WTC11 (cell line): ENCODE measurements around the gene ESRRG. TPM values are rescaled to one million over a fixed set of nuclear protein-coding genes. Genes with fewer than 3 reads are reported as not detected.

ENCODE experiments used
- ATAC-seq: fragments of 200-7000 bp; cut with Tn5 transposase; 2 replicates; pipeline ENCODE4 v1.10.0; 2021; ENCODE audit warnings: mild to moderate bottlenecking, moderate library complexity
- CTCF ChIA-PET: fragments of 300-600 bp; sonication (Branson Sonifier 250); formaldehyde crosslinking; loops from one replicate; lab custom pipeline; 2021; ENCODE audit warnings: antibody characterized with exemption; lab: Charles Lee
- POLR2A ChIA-PET: fragments of 350-600 bp; sonication (Branson Sonifier 250); formaldehyde crosslinking; loops from one replicate; lab custom pipeline; 2021; ENCODE audit warnings: antibody characterized with exemption; lab: Charles Lee
- DNase-seq: peaks from one replicate; pipeline ENCODE4 v3.0.0; 2021; ENCODE audit warnings: low spot score
- H3K27ac Mint-ChIP-seq: 2 replicates; pipeline ENCODE4 v1.8.0; 2021; ENCODE audit warnings: mixed read lengths
- H3K27me3 Mint-ChIP-seq: 2 replicates; pipeline ENCODE4 v1.8.0; 2021; ENCODE audit warnings: low read depth, mild to moderate bottlenecking, moderate library complexity, mixed read lengths
- H3K36me3 Mint-ChIP-seq: 2 replicates; pipeline ENCODE4 v1.8.0; 2021; ENCODE audit warnings: mixed read lengths
- H3K4me1 Mint-ChIP-seq: 2 replicates; pipeline ENCODE4 v1.8.0; 2022; ENCODE audit warnings: mixed read lengths
- H3K4me3 Mint-ChIP-seq: 2 replicates; pipeline ENCODE4 v1.8.0; 2021; ENCODE audit warnings: mild to moderate bottlenecking, moderate library complexity, mixed read lengths
- H3K9me3 Mint-ChIP-seq: 2 replicates; pipeline ENCODE4 v1.8.0; 2021; ENCODE audit warnings: mixed read lengths
- ARID4B ChIP-seq: sonication (generic); formaldehyde crosslinking; IDR thresholded peaks from 2 replicates; pipeline ENCODE4 v1.8.0; 2023; ENCODE audit warnings: missing genetic modification reagents, mild to moderate bottlenecking, borderline replicate concordance
- ATF2 ChIP-seq: sonication (generic); formaldehyde crosslinking; IDR thresholded peaks from 2 replicates; pipeline ENCODE4 v1.8.1; 2022; ENCODE audit warnings: low read depth, missing genetic modification reagents, borderline replicate concordance
- ATF6 ChIP-seq: sonication (generic); formaldehyde crosslinking; IDR thresholded peaks from 2 replicates; pipeline ENCODE4 v1.8.1; 2023; ENCODE audit warnings: mild to moderate bottlenecking, missing genetic modification reagents
- E2F1 ChIP-seq: sonication (generic); formaldehyde crosslinking; IDR thresholded peaks from 2 replicates; pipeline ENCODE4 v1.8.0; 2022; ENCODE audit warnings: mild to moderate bottlenecking, missing genetic modification reagents
- FOXP1 ChIP-seq: sonication (generic); formaldehyde crosslinking; IDR thresholded peaks from 2 replicates; pipeline ENCODE4 v1.8.0; 2022; ENCODE audit warnings: missing genetic modification reagents, mild to moderate bottlenecking, moderate library complexity, borderline replicate concordance
- GRHL2 ChIP-seq: fragments of 250-450 bp; sonication (Bioruptor Pico); IDR thresholded peaks from 2 replicates; pipeline ENCODE4 v1.8.0; 2022; ENCODE audit warnings: mild to moderate bottlenecking, moderate library complexity; ENCODE audit not compliant: insufficient replicate concordance, severe bottlenecking
- NR2C2 ChIP-seq: sonication (generic); formaldehyde crosslinking; IDR thresholded peaks from 2 replicates; pipeline ENCODE4 v1.8.0; 2022; ENCODE audit warnings: mild to moderate bottlenecking, missing genetic modification reagents
- PREB ChIP-seq: sonication (generic); formaldehyde crosslinking; IDR thresholded peaks from 2 replicates; pipeline ENCODE4 v1.8.1; 2022; ENCODE audit warnings: mild to moderate bottlenecking, missing genetic modification reagents, moderate library complexity, borderline replicate concordance
- SP1 ChIP-seq: sonication (generic); formaldehyde crosslinking; conservative IDR thresholded peaks from 2 replicates; pipeline ENCODE4 v1.8.1; 2022; ENCODE audit warnings: missing genetic modification reagents
- ZMAT4 ChIP-seq: fragments of 250-450 bp; sonication (Bioruptor Pico); IDR thresholded peaks from 2 replicates; pipeline ENCODE4 v1.9.0; 2021; ENCODE audit warnings: mild to moderate bottlenecking
- ZNF281 ChIP-seq: sonication (generic); formaldehyde crosslinking; IDR thresholded peaks from 2 replicates; pipeline ENCODE4 v1.8.0; 2023; ENCODE audit warnings: mild to moderate bottlenecking, missing genetic modification reagents
- ZNF317 ChIP-seq: sonication (generic); formaldehyde crosslinking; IDR thresholded peaks from 2 replicates; pipeline ENCODE4 v1.8.1; 2023; ENCODE audit warnings: low read depth, mild to moderate bottlenecking, moderate library complexity, missing genetic modification reagents, borderline replicate concordance
- ZNF512 ChIP-seq: sonication (generic); formaldehyde crosslinking; IDR thresholded peaks from 2 replicates; pipeline ENCODE4 v1.8.1; 2022; ENCODE audit warnings: missing genetic modification reagents, borderline replicate concordance
- ZSCAN18 ChIP-seq: fragments of 250-450 bp; sonication (Bioruptor Pico); IDR thresholded peaks from 2 replicates; pipeline ENCODE4 v2.1.2; 2022; ENCODE audit warnings: mild to moderate bottlenecking, moderate library complexity
- total RNA-seq: library from RNA; stranded (reverse); gene quantifications from 3 replicates; pipeline ENCODE4 v1.2.3, GENCODE V29; 2021

Gene ESRRG
- total RNA-seq, 1 experiment from 2014 or later = 2.3 TPM

- TF ChIP-seq NR2C2 (CRISPR knock-in tag) (no peak), FOXP1 (CRISPR knock-in tag) (no peak), SP1 (no peak), ATF2 (CRISPR knock-in tag) (no peak), GRHL2 (CRISPR knock-in tag) (no peak), E2F1 (CRISPR knock-in tag) (no peak), ATF6 (CRISPR knock-in tag) (no peak), ZNF281 (no peak), ZNF317 (CRISPR knock-in tag) (no peak), ARID4B (CRISPR knock-in tag) (no peak), ZMAT4 (CRISPR knock-in tag) (no peak), PREB (CRISPR knock-in tag) (no peak), ZSCAN18 (CRISPR knock-in tag) (no peak), ZNF512 (no peak)
- Mint-ChIP-seq H3K9me3 (no peaks in the 10 kb centered on the region), H3K36me3 (no peaks in the 10 kb centered on the region), H3K27me3 (no peaks in the 10 kb centered on the region), H3K27ac (no peak overlapping the region), H3K4me1 (peaks cover 24% of the 10 kb centered on the region), H3K4me3 (no peak overlapping the region)
- ChIA-PET CTCF (no interaction called here), POLR2A (no interaction called here)
- no peak for ATAC-seq
- no peak for DNase-seq
Observed at GRCh38 chr1:216702170-216702569, 21.1 kb downstream of the ESRRG start.
